GM19452 (cell line): ENCODE measurements around the gene NUMA1.

Source experiments
- ATAC-seq: cut with Tn5 transposase; IDR thresholded peaks from one replicate; pipeline ENCODE4 v1.9.1; 2021; ENCODE audit not compliant: unreplicated experiment

NUMA1 gene

DNA sequence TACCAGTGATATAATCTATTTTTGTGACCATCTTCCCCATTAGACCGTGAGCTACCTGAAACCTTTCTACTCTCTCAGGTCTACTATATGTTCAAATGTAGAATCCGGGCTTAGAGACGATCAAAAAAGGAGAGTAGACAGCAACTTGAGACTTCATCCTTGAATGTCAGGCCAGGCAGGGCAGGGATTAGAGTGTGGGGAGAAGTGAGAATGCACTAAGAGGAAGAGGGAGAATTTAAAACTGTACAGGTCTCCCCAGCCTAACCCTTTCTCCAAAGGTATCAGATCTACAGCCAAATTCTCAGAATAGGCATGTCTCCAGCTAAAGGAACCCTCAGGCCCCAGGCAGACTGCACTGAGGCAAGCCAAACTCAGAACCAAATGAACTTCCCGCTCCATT, 21.8 kb upstream of the NUMA1 start:
- no peak for ATAC-seq

GRCh38 chr11:72100462-72100861, 20.1 kb upstream of the NUMA1 start:
- ATAC-seq = no peak

DNA sequence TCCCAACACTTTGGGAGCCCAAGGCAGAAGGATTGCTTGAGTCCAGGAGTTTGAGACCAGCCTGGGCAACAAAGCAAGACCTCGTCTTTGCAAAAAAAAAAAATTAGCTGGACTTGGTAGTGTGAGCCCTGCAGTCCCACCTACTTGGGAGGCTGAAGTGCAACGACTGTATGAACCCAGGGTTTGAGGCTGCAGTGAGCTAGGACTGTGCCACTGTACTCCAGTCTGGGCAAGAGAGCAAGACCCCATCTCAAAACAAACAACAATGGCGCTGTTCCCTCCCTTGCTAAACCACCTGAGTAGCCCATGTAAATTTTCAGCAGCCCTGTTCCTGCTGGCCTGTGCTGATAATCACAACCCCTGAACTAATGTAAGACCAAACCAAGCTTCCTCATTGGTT, 19.7 kb upstream of the NUMA1 start:
- no peak for ATAC-seq

DNA sequence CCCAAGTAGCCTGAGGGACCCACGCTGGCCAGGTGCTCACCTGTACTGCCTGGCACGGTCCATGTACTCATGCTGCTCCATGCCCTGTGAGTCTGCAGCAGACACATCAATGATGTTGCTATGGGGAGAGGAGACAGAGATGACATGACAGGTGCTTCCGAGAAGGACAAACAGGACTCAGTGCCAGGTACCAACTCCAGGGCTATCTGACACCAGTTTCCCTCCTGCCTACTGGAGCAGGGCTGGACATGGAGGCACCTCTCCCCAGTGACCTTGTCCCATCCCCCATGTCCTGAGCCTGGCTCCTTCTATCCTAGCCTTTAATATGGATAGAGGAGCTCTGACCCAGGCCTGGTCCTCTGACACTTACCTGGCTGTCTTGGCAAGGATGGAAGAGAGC, 18.4 kb upstream of the NUMA1 start:
- ATAC-seq = no peak

- ATAC-seq = no peak
Observed at GRCh38 chr11:72091292-72091691, 10.9 kb upstream of the NUMA1 start.

- ATAC-seq = no peak
Observed at GRCh38 chr11:72088076-72088808, 7.9 kb upstream of the NUMA1 start.

DNA sequence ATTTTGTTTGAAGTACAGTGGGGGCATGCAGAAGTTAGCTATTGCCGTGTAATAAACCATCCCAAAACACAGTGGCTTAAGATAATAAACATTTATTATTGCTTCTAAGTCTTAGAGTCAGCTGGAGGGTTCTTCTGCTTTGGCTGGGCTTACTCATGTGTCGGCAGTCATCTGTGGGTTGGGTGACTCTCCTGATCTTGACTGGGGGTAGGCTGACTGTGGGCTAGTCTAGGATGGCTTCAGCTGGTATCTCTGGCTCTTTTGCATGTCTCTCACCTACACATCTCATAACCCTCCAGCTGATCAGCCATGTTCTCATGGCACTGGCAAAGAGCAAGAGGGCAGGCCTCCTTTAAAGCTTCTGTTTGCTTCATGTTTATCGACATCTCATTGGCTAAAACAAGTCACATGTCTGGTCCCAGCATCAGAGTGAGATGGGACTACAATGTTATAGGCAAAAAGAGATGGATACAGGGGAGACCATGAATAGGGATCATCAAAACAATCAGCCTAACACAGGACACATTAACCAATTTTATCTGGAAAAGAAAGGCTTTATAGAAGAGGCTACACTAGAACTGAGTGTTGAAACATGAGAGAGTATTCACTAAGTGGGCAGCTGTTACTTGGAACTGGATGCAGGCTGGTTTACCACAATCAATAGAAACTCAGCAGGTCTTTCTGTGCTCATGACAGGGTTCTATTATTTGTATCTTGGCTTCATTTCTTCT, 5.4 kb upstream of the NUMA1 start:
- ATAC-seq = no peak

DNA sequence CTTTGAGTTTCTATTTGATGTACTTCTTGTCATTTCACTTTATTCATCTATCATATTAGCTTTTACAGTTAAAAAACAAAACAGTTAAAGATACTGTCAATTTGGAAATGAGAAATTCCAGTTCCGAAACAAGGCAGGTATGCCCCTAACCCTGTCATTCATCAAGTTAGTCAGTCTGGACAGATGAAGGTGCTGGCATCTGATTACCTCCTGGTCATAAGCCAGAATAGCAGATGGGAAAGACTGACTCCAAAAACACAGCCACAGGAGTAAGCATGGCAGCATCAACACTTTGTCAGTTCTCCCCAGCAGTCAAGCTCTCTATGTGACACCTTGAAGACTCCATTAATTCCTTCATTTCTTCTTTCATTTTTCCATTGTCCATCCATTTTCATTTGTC, 4.6 kb upstream of the NUMA1 start:
- no peak for ATAC-seq

- no peak for ATAC-seq
Observed at GRCh38 chr11:72084076-72084475, 3.7 kb upstream of the NUMA1 start.

GRCh38 chr11:72083414-72083813, 3.1 kb upstream of the NUMA1 start:
- ATAC-seq = no peak

DNA sequence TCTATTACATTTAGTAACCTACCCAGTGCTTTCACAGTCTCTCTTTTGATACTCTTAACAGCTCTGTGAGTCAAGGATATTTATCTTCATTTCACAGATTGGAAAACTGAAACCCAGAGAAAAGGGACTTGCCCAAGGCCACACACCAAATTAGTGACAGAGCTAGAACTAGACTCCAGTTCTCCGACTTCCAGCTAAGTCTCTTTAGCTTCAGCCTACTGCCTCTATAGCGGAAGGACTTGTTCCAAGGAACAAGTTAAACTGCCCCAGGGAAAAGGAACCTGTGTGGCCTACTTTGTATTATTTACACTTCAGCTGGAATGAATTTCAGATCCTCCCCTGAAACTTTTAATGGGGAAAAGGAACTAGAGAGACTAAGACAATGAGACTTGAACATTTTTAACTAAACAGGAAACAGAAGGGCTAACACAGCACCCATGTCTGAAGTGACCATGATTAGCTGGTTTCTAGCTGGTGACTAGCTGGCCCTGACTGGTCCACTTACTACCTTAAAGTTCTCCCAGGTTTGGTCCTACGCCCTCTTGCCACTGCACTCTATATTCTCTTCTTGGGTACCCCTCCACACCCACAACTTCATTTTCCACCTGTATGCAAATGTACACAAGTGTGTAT, 1.6 kb upstream of the NUMA1 start:
- no peak for ATAC-seq

- ATAC-seq = no peak
Observed at GRCh38 chr11:72081184-72081644, 872 bp upstream of the NUMA1 start.

- no peak for ATAC-seq
Observed at GRCh38 chr11:72079819-72080325, 470 bp downstream of the NUMA1 start.

DNA sequence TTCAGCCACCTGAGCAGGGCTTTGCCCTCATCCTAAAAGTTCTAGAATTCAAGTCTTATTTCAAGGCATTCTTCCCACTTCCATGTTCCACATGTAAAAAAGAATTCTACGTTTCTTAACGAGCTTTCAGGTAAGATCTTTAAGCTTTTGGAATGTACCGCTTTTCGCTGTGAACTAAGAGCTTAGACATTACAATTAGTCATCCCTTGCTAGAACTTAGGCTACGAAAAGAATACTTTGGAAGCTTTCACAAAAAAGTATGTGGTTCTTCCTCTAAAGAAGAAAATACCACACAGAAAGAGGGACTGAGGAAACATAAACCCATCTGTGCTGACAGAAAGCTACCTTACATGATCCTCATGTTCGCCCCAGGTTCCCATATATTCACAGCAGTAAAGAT, 1.9 kb downstream of the NUMA1 start:
- ATAC-seq = no peak

DNA sequence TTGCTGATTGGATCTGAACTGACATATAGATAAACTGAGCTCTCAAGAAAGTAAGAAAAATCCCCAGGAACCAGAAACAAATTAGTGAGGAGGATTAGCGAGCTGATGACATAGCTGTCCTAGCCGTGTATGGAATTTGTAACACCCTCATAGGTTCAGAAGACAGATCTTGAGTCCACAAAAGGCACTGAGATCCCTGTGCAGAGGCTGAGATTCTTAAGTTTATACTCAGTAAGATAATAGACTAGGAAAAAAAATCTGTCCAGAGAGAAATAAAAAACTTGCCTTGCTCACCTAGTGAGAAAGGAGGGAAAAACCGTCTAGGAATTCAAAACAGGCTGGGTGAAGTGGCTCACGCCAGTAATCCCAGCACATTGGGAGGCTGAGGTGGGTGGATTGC, 4.6 kb downstream of the NUMA1 start:
- no peak for ATAC-seq

DNA sequence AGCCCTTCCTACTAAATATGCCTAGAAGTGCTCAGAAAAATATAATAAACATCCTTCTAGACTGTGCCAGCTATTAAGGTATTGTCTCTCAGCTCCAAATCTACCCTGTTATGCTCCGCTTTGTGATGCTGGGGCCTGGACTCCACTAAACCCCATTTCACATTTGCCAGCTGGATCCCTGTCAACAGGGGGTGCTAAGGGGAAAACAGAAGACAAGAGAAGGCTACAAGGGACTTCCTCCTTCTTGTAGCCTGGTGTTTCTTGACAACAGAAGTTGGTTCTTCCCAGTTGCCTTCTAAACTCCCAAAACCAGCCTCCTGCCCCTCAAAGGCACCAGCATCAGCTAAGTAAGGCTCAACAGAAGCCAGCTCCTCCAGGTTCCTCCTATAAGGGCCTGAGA, 5.2 kb downstream of the NUMA1 start:
- ATAC-seq = no peak

GRCh38 chr11:72072348-72072747, 8.0 kb downstream of the NUMA1 start:
- no peak for ATAC-seq

DNA sequence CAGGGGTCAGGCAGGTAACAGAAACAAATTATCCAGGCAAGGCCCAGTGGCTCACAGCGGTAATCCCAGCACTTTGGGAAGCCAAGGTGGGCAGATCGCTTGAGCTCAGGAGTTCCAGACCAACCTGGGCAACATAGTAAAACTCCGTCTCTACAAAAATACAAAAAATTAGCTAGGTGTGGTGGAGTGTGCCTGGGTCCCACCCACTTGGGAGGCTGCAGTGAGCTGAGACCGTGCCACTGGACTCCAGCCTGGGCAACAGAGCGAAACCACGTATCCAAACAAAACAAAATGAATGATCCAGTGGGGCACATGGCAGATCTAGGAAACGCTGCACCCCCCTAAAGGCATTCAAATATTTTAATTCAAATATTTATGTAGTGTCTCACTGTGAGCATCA, 9.9 kb downstream of the NUMA1 start:
- no peak for ATAC-seq

DNA sequence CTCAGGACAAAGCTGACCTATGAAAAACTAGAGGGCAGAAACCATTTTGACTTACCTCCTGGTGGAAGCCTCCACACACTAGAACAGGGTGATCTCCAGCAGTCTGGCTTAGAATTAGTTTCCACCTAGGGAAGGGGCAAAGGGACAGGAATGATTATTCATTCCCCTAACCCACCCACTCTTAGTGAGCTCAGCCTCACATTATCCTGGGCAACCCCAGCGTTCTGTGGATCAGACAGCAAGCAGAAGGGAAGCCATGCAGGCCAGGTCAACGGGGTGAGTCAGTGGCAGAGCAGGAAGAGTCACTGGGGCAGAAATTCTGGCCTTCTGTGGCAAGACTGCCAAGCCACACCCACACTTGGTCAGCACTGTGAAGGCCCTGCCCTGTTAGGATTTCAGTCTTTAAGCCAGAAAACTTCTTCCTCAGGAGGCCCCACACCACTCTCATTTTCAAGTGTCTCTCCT, 10.5 kb downstream of the NUMA1 start:
- ATAC-seq = no peak

DNA sequence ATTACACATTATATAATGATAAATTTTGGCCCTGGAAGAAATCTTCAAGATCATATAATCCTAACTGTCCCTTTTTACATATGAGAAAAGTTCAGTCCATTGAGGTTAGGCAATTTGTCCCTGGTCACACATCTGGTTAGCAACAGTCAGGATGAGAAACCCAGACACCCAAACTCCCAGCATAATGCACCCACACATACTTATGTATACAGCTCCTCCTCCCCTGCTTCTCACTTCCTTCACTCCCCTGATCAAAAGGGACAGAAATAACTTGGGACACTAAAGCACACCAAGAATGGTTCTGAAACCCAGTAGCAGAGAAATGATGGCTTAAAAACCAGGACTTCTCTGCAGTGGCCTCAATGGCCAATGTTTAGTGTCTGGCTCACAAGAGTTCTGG, 11.1 kb downstream of the NUMA1 start:
- ATAC-seq = no peak

DNA sequence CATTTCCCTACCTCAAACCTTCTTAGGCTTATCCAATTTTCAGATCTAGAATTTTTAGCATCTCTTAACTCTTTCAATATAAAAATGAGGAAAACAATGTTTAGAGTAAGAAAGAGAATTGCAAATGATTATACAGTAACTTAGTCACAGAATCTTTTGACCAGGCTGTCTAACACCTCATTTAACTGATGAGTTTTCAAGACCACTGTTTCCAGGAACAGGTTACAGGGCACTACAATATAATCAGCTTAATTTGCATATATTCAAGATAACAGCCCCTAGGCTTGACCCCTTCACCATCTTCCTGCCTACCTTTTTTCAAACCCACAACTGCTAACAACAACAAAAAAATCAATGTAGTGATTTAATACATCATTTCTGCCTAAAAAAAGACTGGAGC, 12.7 kb downstream of the NUMA1 start:
- ATAC-seq = no peak

- no peak for ATAC-seq
Observed at GRCh38 chr11:72067266-72067665, 13.1 kb downstream of the NUMA1 start.
